ENCODE measurements around the gene DIP2C. TPM values are rescaled to one million over a fixed set of nuclear protein-coding genes. Genes with fewer than 3 reads are reported as not detected.

DIP2C gene
- polyA plus RNA-seq, 1 donor from 2014 or later = 1.4 TPM

DNA sequence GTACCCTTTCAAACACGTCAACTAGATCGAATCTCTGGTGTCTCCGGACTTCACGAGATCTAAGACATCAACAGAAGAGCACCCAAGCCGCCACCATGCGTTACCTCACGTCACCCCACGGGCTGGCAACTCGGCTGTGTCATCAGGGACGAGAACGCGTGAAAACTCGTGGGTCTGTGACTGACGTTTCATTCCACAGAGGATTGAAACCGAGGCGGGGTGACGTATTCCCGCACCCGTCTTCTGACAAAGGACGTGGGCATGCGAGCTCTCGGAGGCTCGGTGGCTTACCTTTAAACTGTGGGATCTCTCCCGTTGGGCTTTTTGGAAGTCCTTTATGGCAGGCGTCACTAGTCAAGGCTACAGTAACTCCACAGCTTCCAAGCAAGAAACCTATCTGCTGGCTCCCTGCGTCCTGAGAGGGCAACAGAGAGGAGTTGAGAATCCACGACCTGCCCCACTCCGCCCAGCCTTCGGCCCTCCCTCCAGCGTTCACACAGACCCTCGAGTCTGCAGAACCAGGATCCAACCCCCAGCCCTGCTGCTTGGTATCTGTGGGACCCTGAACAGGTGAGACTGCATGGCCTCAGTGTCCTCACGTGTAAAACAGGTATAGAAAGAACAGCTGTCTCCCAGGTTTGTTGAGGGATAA is 298.9 kb downstream of the DIP2C start:
- Mint-ChIP-seq H3K36me3 (peaks cover 1% of the 10 kb centered on the region), H3K9me3 (no peaks in the 10 kb centered on the region), H3K4me3 (no peak overlapping the region), H3K4me1 (peaks cover 0 to 3% (median 1%) of the 10 kb centered on the region in 3 donors), H3K27me3 (peaks cover 2% of the 10 kb centered on the region), H3K27ac (no peak overlapping the region)

GRCh38 chr10:389836-390448 is 299.5 kb downstream of the DIP2C start:
- Mint-ChIP-seq H3K4me1 (peaks cover 0 to 3% (median 1%) of the 10 kb centered on the region in 3 donors), H3K36me3 (peaks cover 1% of the 10 kb centered on the region), H3K9me3 (no peaks in the 10 kb centered on the region), H3K27ac (no peak overlapping the region), H3K4me3 (no peak overlapping the region), H3K27me3 (peaks cover 2% of the 10 kb centered on the region)

DNA sequence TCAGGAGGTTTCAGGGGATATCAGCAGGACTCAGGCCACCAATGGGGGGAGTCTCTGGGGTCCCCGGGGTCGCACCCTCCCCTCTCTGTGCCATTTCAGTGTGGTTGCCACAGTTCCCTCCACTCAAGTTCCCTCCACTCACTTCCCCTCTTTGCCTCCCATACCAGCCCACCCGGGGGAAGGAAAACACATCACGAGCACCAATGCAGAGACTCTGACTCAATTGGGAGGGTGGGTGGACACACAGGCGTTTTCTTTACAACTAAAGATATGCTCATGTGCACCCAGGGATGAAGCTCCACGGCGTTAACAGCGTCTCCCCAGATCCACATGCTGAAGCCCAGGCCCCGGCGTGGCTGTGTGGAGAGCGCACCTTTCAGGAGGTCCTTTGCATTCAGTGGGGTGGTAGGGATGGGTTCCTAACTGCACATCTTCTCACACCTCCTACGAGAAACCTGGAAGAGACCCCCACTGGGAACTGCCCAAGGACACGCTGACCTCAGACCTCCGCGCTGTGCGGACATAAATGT is 300.1 kb downstream of the DIP2C start:
- H3K4me1 Mint-ChIP-seq = peaks cover 0 to 3% (median 1%) of the 10 kb centered on the region in 3 donors
- no peak overlapping the region for H3K4me3 Mint-ChIP-seq
- H3K27ac Mint-ChIP-seq = no peak overlapping the region
- peaks cover 1% of the 10 kb centered on the region for H3K36me3 Mint-ChIP-seq
- no peaks in the 10 kb centered on the region for H3K9me3 Mint-ChIP-seq
- H3K27me3 Mint-ChIP-seq = peaks cover 2% of the 10 kb centered on the region

- Mint-ChIP-seq H3K4me1 (peaks cover 0 to 4% (median 1%) of the 10 kb centered on the region in 3 donors), H3K36me3 (peaks cover 3% of the 10 kb centered on the region), H3K4me3 (no peak overlapping the region), H3K9me3 (no peaks in the 10 kb centered on the region), H3K27me3 (peaks cover 4% of the 10 kb centered on the region), H3K27ac (no peak overlapping the region)
Observed at GRCh38 chr10:388661-389045, 300.8 kb downstream of the DIP2C start.

DNA sequence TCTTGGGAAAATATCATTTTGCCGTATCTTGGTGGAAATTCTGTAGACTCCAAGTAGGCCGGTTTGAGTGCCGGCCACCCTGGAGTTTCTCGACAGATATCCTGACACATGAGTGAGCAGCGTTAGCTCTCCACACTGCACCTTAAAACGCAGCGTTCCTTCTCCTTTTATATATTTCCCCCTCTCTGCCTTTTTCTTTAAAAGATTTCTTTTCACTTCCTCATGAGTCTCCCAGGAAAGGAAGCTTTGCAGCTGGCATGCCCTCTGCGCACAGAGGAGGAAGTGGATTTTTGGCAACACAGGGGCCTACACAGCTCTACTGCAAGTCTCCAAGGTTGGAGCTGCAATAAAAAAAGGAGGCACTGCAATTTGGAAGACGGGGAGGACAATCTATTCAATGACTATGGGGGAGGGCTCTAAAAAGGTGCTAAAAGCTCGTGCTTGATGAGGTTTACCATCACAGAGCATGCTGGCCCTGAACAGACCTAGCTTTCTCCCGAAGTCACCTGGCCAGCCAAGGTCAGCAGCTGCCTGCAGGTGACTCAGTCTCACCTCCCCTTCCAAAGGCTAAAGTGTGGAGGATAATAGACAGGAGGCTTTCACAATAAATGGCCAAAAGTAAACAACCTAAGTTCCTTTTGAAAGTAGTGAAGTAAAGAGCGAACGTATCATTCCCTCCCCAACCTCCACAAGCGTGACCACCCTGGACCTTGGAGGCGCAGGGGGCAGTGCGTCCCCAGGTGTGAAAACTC is 301.4 kb downstream of the DIP2C start:
- no peak overlapping the region for H3K4me3 Mint-ChIP-seq
- H3K36me3 Mint-ChIP-seq = peaks cover 3% of the 10 kb centered on the region
- H3K4me1 Mint-ChIP-seq = peaks cover 0 to 4% (median 1%) of the 10 kb centered on the region in 3 donors
- H3K9me3 Mint-ChIP-seq = no peaks in the 10 kb centered on the region
- H3K27ac Mint-ChIP-seq = no peak overlapping the region
- H3K27me3 Mint-ChIP-seq = peaks cover 4% of the 10 kb centered on the region

DNA sequence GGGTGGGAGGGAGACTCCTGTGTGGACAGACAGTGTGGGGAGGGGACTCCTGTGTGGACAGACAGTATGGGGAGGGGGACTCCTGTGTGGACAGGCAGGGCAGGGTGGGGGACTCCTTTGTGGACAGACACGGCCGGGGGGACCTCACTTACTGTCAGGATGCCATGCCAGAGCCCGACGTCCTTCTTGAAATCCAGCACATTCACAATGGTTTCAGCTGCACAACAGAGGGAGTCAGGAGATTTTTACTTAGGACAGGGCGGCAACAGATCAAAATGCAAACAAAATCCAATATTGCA is 301.9 kb downstream of the DIP2C start:
- Mint-ChIP-seq H3K4me3 (no peak overlapping the region), H3K27ac (no peak overlapping the region), H3K36me3 (peaks cover 3% of the 10 kb centered on the region), H3K27me3 (peaks cover 4% of the 10 kb centered on the region), H3K4me1 (peaks cover 0 to 4% (median 1%) of the 10 kb centered on the region in 3 donors), H3K9me3 (no peaks in the 10 kb centered on the region)

- no peak overlapping the region for H3K27ac Mint-ChIP-seq
Observed at GRCh38 chr10:386771-387592, 302.5 kb downstream of the DIP2C start.

DNA sequence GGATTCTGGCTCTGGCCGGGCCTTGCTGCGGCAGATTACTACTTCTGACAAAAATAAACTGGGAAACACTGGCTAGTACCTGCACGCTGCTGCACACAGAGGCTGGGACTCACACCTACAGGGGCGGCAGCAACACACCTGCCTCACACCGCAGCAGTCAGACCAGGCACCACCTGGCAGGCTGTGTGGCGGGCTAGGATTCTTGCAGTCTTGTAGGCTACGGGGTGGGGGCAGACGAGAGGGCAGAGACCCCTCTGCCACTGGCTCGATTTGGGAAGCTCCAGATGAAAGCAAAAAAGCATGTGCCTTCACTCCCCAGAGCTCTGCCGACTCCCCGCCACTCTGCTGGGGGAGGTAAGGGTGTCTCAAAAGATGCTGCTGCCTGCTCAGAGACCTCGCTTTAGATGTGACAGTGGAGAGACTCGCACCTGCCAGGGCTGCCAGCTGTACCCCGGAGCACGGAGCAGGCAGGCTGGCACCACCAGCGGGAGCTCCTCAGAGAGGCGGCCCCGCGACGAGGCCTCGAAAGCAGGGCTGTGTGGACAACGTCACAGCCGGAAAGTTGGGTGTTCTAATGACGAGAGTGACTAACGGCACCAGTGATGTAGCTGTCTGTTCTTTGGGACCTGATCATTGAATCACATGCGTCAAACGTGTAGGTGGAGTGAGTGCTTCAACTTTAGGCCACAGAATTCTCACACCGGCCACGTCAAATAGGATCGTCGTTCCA is 303.7 kb downstream of the DIP2C start:
- Mint-ChIP-seq H3K4me1 (peaks cover 0 to 4% (median 1%) of the 10 kb centered on the region in 3 donors), H3K36me3 (peaks cover 3% of the 10 kb centered on the region), H3K27ac (no peak overlapping the region), H3K4me3 (no peak overlapping the region), H3K9me3 (peaks cover 0 to 5% (median 0%) of the 10 kb centered on the region in 3 donors), H3K27me3 (peaks cover 4% of the 10 kb centered on the region)

More at GRCh38 chr10:386771-387592, 302.5 kb downstream of the DIP2C start:
- Mint-ChIP-seq H3K36me3 (peaks cover 2% of the 10 kb centered on the region), H3K4me1 (peaks cover 0 to 4% (median 1%) of the 10 kb centered on the region in 3 donors), H3K27me3 (peaks cover 4% of the 10 kb centered on the region), H3K4me3 (no peak overlapping the region), H3K9me3 (no peaks in the 10 kb centered on the region)

DNA sequence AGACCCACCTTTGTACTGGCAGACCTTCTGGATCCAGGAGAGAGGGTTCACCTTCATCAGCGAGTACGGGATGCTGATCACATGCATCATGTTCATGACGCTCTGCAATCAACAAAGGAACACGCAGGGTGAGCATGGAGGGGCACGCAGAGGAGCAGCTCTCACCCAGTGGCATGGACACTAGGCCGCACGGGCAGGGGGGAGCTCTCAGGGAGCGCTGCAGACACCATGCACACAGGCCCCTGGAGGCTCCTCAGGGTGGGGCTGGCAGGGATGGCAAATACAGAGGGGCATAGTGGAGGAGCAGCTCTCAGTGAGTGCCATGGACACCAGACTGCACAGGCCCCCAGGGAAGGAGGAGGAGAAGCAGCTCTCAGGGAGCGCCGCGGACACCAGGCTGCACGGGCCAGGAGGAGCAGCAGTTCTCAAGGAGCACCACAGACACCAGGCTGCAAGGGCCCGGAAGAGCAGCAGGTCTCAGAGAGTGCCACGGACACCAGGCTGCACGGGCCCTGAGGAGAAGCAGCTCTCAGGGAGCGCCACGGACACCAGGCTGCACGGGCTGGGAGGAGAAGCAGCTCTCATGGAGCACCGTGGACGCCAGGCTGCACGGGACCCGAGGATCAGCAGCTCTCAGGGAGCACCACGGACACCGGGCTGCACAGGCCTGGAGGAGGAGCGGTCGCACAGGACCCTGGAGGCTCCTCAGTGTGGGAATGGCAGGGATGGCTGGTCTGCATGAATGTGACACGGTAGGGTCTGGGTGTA is 304.7 kb downstream of the DIP2C start:
- Mint-ChIP-seq H3K9me3 (peaks cover 0 to 5% (median 0%) of the 10 kb centered on the region in 3 donors), H3K27me3 (peaks cover 4% of the 10 kb centered on the region), H3K4me3 (no peak overlapping the region), H3K4me1 (peaks cover 0 to 4% (median 1%) of the 10 kb centered on the region in 3 donors), H3K27ac (no peak overlapping the region), H3K36me3 (peaks cover 3% of the 10 kb centered on the region)

DNA sequence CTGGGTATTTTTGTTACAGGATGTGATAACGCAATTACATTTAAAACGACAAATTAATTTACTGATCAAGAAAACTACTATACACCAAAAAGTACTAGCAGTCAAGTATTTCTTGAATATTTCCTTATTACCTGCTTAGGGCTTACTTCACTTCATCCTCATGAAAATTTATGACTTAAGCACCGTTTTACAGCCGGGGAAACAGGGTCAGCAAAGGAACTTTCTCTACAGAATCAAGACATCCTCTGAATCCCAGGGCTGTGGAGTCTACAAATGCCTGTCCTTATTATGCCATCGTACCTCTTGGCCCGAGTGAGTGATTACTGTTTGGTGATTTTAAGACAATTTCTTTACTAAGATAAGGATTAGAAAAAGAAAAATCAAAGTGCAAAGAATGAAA is 305.9 kb downstream of the DIP2C start:
- H3K36me3 Mint-ChIP-seq = peaks cover 3% of the 10 kb centered on the region
- no peak overlapping the region for H3K27ac Mint-ChIP-seq
- H3K4me3 Mint-ChIP-seq = no peak overlapping the region
- H3K27me3 Mint-ChIP-seq = peaks cover 4% of the 10 kb centered on the region
- peaks cover 0 to 5% (median 0%) of the 10 kb centered on the region in 3 donors for H3K9me3 Mint-ChIP-seq
- peaks cover 0 to 4% (median 1%) of the 10 kb centered on the region in 3 donors for H3K4me1 Mint-ChIP-seq

GRCh38 chr10:381805-382204 is 307.7 kb downstream of the DIP2C start:
- H3K4me3 Mint-ChIP-seq = no peak overlapping the region
- peaks cover 0 to 5% (median 0%) of the 10 kb centered on the region in 3 donors for H3K9me3 Mint-ChIP-seq
- H3K27me3 Mint-ChIP-seq = peaks cover 2% of the 10 kb centered on the region
- H3K36me3 Mint-ChIP-seq = peaks cover 3% of the 10 kb centered on the region
- no peak overlapping the region for H3K27ac Mint-ChIP-seq
- peaks cover 0 to 1% (median 0%) of the 10 kb centered on the region in 3 donors for H3K4me1 Mint-ChIP-seq

DNA sequence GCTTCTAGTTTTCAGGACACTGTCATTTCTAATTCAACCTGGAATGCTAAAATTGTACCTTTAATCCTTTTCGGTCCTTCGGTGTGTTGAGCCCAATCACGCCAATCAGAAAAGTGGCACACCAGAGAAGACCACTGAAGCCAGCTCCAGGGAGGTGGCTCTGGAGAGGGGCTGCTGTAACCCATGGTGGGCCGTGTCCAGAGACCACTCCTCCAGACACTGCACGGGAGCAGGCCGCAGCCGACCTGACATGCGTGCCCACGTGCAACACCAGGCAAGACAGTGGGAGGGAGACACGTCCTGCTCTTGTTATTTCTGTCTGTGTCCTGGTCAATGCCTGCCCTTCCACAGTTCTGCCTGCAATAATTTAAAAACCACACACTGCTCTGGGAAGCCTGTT is 308.1 kb downstream of the DIP2C start:
- Mint-ChIP-seq H3K36me3 (peaks cover 3% of the 10 kb centered on the region), H3K4me1 (peaks cover 0 to 1% (median 0%) of the 10 kb centered on the region in 3 donors), H3K4me3 (no peak overlapping the region), H3K27me3 (peaks cover 2% of the 10 kb centered on the region), H3K9me3 (peaks cover 0 to 5% (median 0%) of the 10 kb centered on the region in 3 donors), H3K27ac (no peak overlapping the region)

GRCh38 chr10:380313-380940 is 309.0 kb downstream of the DIP2C start:
- no peak overlapping the region for H3K27ac Mint-ChIP-seq
- H3K9me3 Mint-ChIP-seq = peaks cover 0 to 5% (median 0%) of the 10 kb centered on the region in 3 donors
- H3K4me3 Mint-ChIP-seq = no peak overlapping the region

More at GRCh38 chr10:380313-380940, 309.0 kb downstream of the DIP2C start:
- H3K4me1 Mint-ChIP-seq = peaks cover 0 to 1% (median 0%) of the 10 kb centered on the region in 3 donors
- H3K36me3 Mint-ChIP-seq = peaks cover 7% of the 10 kb centered on the region
- H3K27me3 Mint-ChIP-seq = peaks cover 2% of the 10 kb centered on the region

Data from IgD-negative memory B cell (primary cell).